Measurements from ENCODE around the gene ADAMTS2.
"Not testable (repeated sequence)": the region's sequence is repeated elsewhere in the genome, so short reads cannot be mapped to it uniquely, and the experiment has no call there.

ADAMTS2 gene

DNA sequence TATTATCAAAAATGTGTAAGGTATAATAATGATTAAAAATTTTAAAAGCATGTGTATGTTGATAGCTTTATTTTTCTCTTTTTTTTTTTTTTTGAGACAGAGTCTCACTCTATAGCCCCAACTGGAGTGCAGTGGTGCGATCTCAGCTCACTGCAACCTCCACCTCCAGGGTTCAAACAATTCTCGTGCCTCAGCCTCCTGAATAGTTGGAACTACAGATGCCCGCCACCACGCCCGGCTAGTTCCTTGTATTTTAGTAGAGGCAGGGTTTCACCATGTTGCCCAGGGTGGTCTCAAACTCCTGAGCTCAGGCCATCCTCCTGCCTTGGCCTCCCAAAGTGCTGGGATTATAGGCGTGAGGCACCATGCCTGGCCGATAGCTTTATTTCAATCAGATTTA is 20.9 kb downstream of the ADAMTS2 start:
- DNase-seq: not testable (repeated sequence)

GRCh38 chr5:179323026-179323870 is 22.0 kb downstream of the ADAMTS2 start:
- no peak for DNase-seq

- DNase-seq: no peak
Observed at GRCh38 chr5:179322071-179323025, 22.9 kb downstream of the ADAMTS2 start.

GRCh38 chr5:179321206-179321987 is 23.9 kb downstream of the ADAMTS2 start:
- no peak for DNase-seq

GRCh38 chr5:179319741-179320281 is 25.4 kb downstream of the ADAMTS2 start:
- DNase-seq: no peak

DNA sequence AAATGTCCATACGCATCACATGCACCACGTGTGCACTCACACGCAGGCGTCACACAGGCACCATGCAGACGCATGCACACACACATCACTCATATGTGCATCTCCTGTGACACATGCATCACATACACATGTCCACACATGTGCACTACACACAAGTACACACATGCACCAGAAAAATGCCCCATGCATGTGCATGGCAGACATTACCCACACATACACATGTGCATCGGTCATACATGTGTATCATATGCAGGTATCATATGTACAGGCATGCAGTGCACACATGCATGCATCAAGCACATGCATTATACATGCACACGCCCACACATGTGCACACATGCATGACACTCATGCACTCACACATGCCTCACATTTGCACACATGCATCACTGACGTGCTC is 26.1 kb downstream of the ADAMTS2 start:
- no peak for DNase-seq

GRCh38 chr5:179318221-179318955 is 26.9 kb downstream of the ADAMTS2 start:
- DNase-seq: peak; percentile 65

GRCh38 chr5:179317411-179318220 is 27.6 kb downstream of the ADAMTS2 start:
- no peak for DNase-seq

DNA sequence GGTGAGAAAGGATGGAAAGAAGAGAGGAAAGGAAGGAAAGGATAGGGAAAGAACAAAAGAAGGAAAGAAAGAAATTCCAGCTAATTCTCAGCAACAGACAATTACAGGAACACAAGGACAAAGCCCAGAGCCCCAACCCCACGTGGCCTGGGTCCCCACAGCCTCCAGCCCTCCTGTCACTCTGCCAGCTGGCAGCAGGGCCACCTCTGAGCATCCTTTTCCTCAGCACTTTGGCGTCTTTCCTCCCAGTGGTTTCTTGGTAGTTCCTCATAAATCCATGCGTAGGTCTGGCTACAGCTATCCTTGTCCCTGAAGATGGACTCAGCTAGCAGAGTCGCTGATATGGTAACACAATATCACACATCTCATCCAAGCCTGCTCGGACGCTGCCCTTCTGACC is 28.3 kb downstream of the ADAMTS2 start:
- DNase-seq: no peak

DNA sequence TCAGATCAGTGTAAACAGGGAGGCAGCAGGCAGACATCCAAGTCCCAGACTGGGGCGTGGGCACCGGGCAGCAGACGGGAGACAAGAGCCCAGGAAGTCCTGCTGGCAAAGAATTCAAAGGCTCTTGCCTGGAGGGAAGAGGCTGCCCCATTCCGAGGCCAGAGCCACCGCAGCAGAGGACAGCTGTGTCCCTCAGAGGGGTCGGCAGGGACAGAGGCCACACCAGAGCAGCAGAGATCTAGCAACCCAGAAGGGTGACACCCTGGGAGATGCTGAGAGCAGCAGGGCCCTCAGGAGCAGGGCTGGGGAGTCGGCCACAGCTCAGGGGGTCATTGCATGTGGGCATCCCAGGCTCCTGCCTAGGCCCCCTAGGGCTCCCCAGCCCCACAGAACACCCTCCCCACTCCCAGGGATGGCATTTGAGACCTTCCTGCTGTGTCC is 29.1 kb downstream of the ADAMTS2 start:
- no peak for DNase-seq

DNA sequence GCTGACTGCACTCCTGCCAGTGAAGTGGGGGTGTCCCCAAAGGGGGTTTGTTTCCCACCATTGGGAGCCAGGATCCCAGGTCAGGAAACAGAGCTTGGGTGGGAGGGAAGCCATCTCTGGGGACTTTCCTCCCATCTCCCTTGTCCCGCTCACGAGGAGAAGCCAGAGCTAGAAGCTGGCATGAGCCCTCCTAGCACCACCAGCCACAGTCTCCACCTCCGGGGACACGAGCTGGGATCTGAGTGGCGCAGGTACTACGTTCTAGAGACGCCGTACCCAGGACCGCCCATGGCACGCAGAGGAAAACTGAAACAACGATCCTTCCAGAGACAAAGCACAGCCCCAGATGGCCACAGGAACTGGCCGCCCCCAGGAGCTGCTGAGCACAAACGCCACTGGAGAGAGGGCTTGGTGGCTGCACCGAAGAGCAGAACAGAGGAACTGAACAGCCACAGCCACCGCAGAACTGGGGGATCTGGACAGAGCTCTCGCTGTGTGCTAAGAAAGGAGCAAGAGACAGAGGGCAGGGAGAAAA is 29.8 kb downstream of the ADAMTS2 start:
- DNase-seq: no peak

- no peak for DNase-seq
Observed at GRCh38 chr5:179314606-179315355, 30.5 kb downstream of the ADAMTS2 start.

GRCh38 chr5:179313849-179314521 is 31.3 kb downstream of the ADAMTS2 start:
- DNase-seq: no peak

- DNase-seq: no peak
Observed at GRCh38 chr5:179312557-179313235, 32.6 kb downstream of the ADAMTS2 start.

GRCh38 chr5:179311581-179311980 is 33.7 kb downstream of the ADAMTS2 start:
- no peak for DNase-seq

DNA sequence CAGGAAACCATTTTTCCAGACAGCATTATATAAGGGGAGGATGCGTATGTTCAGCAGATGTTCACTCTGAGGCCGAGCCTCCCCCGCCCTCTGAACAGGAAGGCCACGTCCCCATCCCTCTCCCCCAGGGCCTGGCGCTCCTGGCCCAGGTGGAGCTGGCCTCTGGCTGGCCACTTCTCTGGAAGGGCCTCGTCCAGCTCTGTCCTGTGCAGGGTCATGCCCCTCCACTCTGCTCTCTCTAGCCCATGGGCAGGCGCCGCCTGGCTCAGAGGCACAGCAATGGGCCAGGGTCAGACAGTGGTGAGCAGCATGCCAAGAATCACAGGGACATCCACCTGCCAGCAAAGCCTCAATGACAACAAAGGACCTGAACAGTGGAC is 34.2 kb downstream of the ADAMTS2 start:
- DNase-seq: no peak

DNA sequence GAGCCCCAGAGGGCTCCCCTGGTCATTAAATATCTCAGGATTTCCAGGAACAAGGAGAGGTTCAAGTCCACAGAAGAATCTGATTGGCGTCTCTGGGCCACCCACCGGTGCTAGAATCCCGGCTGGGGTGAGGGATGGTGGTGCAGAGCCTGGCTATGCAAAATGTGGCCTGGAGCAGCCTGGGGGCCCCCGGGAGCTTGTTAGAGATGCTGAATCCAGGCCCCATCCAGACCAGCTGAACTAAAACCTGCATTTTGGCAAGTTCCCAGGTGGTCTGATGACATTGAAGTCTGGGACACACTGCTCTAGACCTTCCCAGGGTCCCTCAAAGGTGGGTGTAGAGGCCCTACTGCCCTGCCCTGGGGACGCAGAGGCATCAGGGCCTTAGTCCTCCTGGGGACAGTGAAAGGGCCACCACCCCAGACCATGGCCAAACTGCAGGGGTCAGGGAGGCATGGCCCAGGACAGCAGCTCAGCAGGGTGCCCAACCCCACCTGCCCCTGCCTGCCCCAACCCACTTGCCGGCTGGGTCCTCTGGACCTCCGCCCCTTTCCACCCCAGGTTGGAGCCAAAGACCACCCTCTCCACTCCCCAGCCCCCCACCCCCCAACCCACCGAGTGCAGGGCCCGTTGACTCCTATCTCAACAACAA is 34.7 kb downstream of the ADAMTS2 start:
- DNase-seq: no peak

DNA sequence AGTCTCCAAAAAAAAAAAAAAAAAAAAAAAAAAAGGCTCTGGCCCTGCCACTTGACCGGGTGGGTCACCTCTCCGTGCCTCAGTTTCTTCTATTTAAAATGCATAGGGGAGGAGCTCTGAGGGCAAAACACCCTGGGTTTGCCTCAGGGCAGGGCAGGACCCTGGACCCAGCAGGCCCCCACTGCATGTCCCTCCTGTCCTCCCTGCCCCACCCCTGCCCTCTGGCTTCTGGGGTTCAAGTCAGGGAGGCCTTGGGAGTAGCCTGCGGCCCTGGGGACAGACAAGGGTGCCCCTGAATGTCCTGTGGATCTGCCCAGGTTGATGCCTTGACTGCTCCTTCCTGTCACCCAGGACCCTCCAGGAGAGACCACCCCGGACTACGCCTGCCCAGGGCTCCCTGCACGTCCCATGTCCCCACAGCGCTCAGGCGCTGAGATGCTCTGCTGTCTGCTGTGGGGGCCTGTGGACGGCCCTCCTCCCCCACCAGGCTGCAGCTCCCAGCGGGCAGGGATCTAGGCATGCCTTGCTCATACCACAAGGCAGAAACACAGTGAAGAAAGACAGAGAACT is 35.4 kb downstream of the ADAMTS2 start:
- no peak for DNase-seq
